ENCODE results near the gene UMAD1. TPM values are rescaled to one million over a fixed set of nuclear protein-coding genes. Genes with fewer than 3 reads are reported as not detected.

UMAD1 gene
- total RNA-seq, 2 donors from 2014 or later, result 19.5 to 31.4 TPM

DNA sequence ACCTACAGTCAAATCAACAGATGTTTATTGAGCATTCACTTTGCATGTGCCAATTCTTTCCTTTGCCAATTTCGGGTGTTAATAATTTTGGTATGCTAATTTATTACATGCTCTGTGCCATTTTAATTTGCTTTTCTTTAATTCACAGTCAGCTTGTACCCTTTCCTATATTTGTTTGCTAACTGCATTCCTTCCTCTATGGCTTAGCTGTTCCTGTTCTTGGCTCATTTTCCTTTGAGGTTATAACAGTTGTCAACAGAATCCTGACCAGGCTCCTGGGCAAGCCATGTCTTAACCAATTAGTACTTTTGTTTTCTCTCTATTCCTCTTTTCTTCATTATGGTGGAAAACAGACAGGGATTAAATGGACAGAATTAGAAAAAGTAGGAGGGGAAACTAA, 151.5 kb downstream of the UMAD1 start:
- no peak for DNase-seq (ENCODE audit: low spot score)
- Histone ChIP-seq H3K27ac (peak overlapping the region; percentile 2 to 10), H3K27me3 (replicated peaks; ENCODE audit: insufficient read depth) (no peaks in the 10 kb centered on the region), H3K9me3 (no peaks in the 10 kb centered on the region), H3K36me3 (no peaks in the 10 kb centered on the region), H3K4me1 (replicated peaks) (no peaks in the 10 kb centered on the region), H3K4me3 (no peak overlapping the region)
- intact Hi-C loops (cut with DNase I), result no loop called here
- TF ChIP-seq CTCF (IDR thresholded peaks at IDR 0.05), result no peak
- no peak for TF ChIP-seq POLR2A (IDR thresholded peaks at IDR 0.05)
- TF ChIP-seq POLR2AphosphoS5 (IDR thresholded peaks at IDR 0.05), result no peak
- 37% methylated on average over 1 of the region's 1 CpG for WGBS

DNA sequence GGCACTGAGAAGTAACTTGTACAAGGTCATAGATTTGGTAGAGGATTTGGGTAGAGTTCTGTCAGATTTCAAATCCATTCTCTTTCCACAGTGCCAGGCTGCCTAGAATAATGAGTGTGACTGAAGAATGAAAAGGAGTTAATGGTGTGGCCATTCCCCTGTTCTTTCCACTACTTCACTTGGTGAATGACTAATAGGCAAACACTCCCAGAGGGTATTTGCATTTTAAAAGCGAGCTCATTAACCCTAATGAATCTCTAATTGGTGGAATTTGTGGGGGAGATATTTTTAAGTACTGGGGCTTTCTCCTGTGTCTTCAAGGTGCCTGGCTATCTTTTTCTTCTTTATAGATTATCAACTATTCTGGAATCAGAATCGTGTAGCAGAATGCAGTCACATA, 152.7 kb downstream of the UMAD1 start:
- Histone ChIP-seq H3K4me1 (replicated peaks) (no peaks in the 10 kb centered on the region), H3K27ac (no peak overlapping the region), H3K27me3 (replicated peaks; ENCODE audit: insufficient read depth) (no peaks in the 10 kb centered on the region), H3K36me3 (no peaks in the 10 kb centered on the region), H3K9me3 (no peaks in the 10 kb centered on the region), H3K4me3 (no peak overlapping the region)
- intact Hi-C loops (cut with DNase I), result no loop called here
- no peak for DNase-seq (ENCODE audit: low spot score)
- 40% methylated on average over 2 of the region's 2 CpGs for WGBS
- no peak for TF ChIP-seq CTCF (IDR thresholded peaks at IDR 0.05)

GRCh38 chr7:7793921-7794320, 153.4 kb downstream of the UMAD1 start:
- TF ChIP-seq POLR2A (IDR thresholded peaks at IDR 0.05), result no peak
- TF ChIP-seq POLR2AphosphoS5 (IDR thresholded peaks at IDR 0.05), result no peak
- WGBS, result 55% methylated on average over 1 of the region's 1 CpG
- no peak overlapping the region for H3K27ac ChIP-seq

GRCh38 chr7:7795203-7795602, 154.7 kb downstream of the UMAD1 start:
- TF ChIP-seq POLR2AphosphoS5 (IDR thresholded peaks at IDR 0.05), result no peak
- no peak for TF ChIP-seq CTCF (IDR thresholded peaks at IDR 0.05)
- no peak for TF ChIP-seq POLR2A (IDR thresholded peaks at IDR 0.05)
- H3K9me3 ChIP-seq, result no peaks in the 10 kb centered on the region
- H3K4me3 ChIP-seq, result no peak overlapping the region
- H3K4me1 ChIP-seq (replicated peaks), result peaks cover 5% of the 10 kb centered on the region
- intact Hi-C loops (cut with DNase I), result no loop called here
- H3K27me3 ChIP-seq (replicated peaks; ENCODE audit: insufficient read depth), result no peaks in the 10 kb centered on the region
- no peak overlapping the region for H3K27ac ChIP-seq
- no peak for DNase-seq (ENCODE audit: low spot score)
- no peaks in the 10 kb centered on the region for H3K36me3 ChIP-seq
- 87% methylated on average over 2 of the region's 2 CpGs for WGBS

More at GRCh38 chr7:7793921-7794320, 153.4 kb downstream of the UMAD1 start:
- no peaks in the 10 kb centered on the region for H3K9me3 ChIP-seq
- no peak overlapping the region for H3K4me3 ChIP-seq
- H3K27me3 ChIP-seq (replicated peaks; ENCODE audit: insufficient read depth), result no peaks in the 10 kb centered on the region
- no peaks in the 10 kb centered on the region for H3K36me3 ChIP-seq
- intact Hi-C loops (cut with DNase I), result no loop called here
- no peak for DNase-seq (ENCODE audit: low spot score)
- peaks cover 1% of the 10 kb centered on the region for H3K4me1 ChIP-seq (replicated peaks)

DNA sequence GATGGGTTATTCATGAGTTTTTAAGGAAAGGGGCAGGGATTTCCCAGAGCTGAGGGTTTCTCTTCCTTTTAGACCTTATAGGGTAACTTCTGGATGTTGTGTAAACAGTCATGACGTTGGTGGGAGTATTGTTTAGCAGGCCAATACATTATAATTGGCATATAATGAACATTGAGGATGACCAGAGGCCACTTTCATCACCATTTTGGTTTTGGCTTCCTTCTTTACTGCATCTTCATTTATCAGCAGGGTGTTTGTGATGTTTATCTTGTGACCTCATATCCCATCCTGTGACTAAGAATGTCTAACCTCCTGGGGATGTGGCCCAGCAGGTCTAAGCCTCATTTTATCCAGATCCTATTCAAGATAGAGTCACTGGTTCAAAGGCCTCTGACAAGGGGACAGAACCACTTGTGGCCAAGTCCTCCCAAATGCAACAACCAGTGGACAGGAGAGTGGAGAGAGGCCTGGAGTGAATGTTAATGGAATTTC, 155.1 kb downstream of the UMAD1 start:
- no peaks in the 10 kb centered on the region for H3K27me3 ChIP-seq (replicated peaks; ENCODE audit: insufficient read depth)
- no peaks in the 10 kb centered on the region for H3K9me3 ChIP-seq
- intact Hi-C loops (cut with DNase I), result no loop called here
- TF ChIP-seq CTCF (IDR thresholded peaks at IDR 0.05), result no peak
- no peak for TF ChIP-seq POLR2A (IDR thresholded peaks at IDR 0.05)
- no peak for TF ChIP-seq POLR2AphosphoS5 (IDR thresholded peaks at IDR 0.05)
- no peaks in the 10 kb centered on the region for H3K36me3 ChIP-seq
- H3K27ac ChIP-seq, result no peak overlapping the region
- H3K4me3 ChIP-seq, result no peak overlapping the region
- WGBS, result 86% methylated on average over 1 of the region's 1 CpG
- no peak for DNase-seq (ENCODE audit: low spot score)
- H3K4me1 ChIP-seq (replicated peaks), result peaks cover 5% of the 10 kb centered on the region
